Colonic mucosa (tissue), 4 donors: ENCODE measurements around the gene SARNP. TPM values are rescaled to one million over a fixed set of nuclear protein-coding genes. Genes with fewer than 3 reads are reported as not detected.

Source experiments
- DNase-seq: peaks from one replicate; pipeline ENCODE4 v3.0.0-alpha.2; 2020
- H3K27ac ChIP-seq: fragments of 200-600 bp; one replicate; pipeline ENCODE4 v1.8.0; 2021
- H3K27me3 ChIP-seq: fragments of 200-600 bp; one replicate; pipeline ENCODE4 v1.8.0; 2021
- H3K36me3 ChIP-seq: fragments of 200-600 bp; one replicate; pipeline ENCODE4 v1.8.0; 2021
- H3K4me1 ChIP-seq: fragments of 200-600 bp; one replicate; pipeline ENCODE4 v1.8.0; 2021; ENCODE audit warnings: mild to moderate bottlenecking
- H3K4me3 ChIP-seq: fragments of 200-600 bp; one replicate; pipeline ENCODE4 v1.8.0; 2021
- H3K9ac ChIP-seq, 2 donors: one replicate each; pipeline ENCODE4 v1.7.0; 2013; ENCODE audit warnings: control low read depth in 2 of 2, low read depth in 2 of 2, low read length in 2 of 2
- H3K9me3 ChIP-seq: fragments of 200-600 bp; one replicate; pipeline ENCODE4 v1.8.0; 2021
- CTCF ChIP-seq: fragments of 200-600 bp; IDR thresholded peaks from one replicate; pipeline ENCODE4 v1.8.0; 2022; ENCODE audit warnings: antibody characterized with exemption, mild to moderate bottlenecking
- intact Hi-C: fragments of 100-400 bp; cut with DNase I; formaldehyde crosslinking; loops from one replicate; pipeline ENCODE4 v1.14.1; 2022
- total RNA-seq, 2 donors: library from RNA; stranded (reverse); fragmentation: NEBNext Ultra II Directional in 1 of 2; extraction: Animal tissue kit (Norgen Biotek cat#: 25700) in 1 of 2; gene quantifications; one replicate each; pipeline ENCODE4 v1.2.1, GENCODE V29; 2021
- donor health status: healthy.
- donor health status: DM: no; HTN: no; CAD: no.
- donor health status: DM: no; HTN: no; CAD: no.

SARNP gene
- total RNA-seq, 2 donors from 2014 or later, result 52.3 to 53.0 TPM

- Histone ChIP-seq H3K9me3 (no peaks in the 10 kb centered on the region), H3K36me3 (no peaks in the 10 kb centered on the region), H3K27me3 (no peaks in the 10 kb centered on the region), H3K4me3 (no peak overlapping the region), H3K27ac (no peak overlapping the region), H3K4me1 (no peaks in the 10 kb centered on the region), H3K9ac (no peak overlapping the region)
- no peak for DNase-seq
- intact Hi-C loops, result loop anchor here (10.0 kb wide), 1 partner anchor 286 kb away; no protein-coding TSS in a partner anchor
- TF ChIP-seq CTCF, result no peak
Observed at GRCh38 chr12:55748230-55748993, 69.1 kb downstream of the SARNP start.

GRCh38 chr12:55746913-55747231 lies 70.7 kb downstream of the SARNP start:
- intact Hi-C loops, result loop anchor here (10.0 kb wide), 1 partner anchor 288 kb away; no protein-coding TSS in a partner anchor
- no peak for DNase-seq

GRCh38 chr12:55746174-55746912 lies 71.2 kb downstream of the SARNP start:
- Histone ChIP-seq H3K36me3 (no peaks in the 10 kb centered on the region), H3K4me3 (no peak overlapping the region), H3K4me1 (no peaks in the 10 kb centered on the region), H3K27ac (no peak overlapping the region), H3K9ac (no peak overlapping the region), H3K9me3 (no peaks in the 10 kb centered on the region), H3K27me3 (no peaks in the 10 kb centered on the region)
- DNase-seq, result no peak
- intact Hi-C loops, result loop anchor here (10.0 kb wide), 1 partner anchor 288 kb away; no protein-coding TSS in a partner anchor
- TF ChIP-seq CTCF, result no peak

More at GRCh38 chr12:55746913-55747231, 70.7 kb downstream of the SARNP start:
- Histone ChIP-seq H3K9me3 (no peaks in the 10 kb centered on the region), H3K27ac (no peak overlapping the region), H3K4me3 (no peak overlapping the region), H3K4me1 (no peaks in the 10 kb centered on the region), H3K9ac (no peak overlapping the region), H3K36me3 (no peaks in the 10 kb centered on the region), H3K27me3 (no peaks in the 10 kb centered on the region)
- TF ChIP-seq CTCF, result no peak

GRCh38 chr12:55745361-55746173 lies 72.0 kb downstream of the SARNP start:
- no peaks in the 10 kb centered on the region for H3K4me1 ChIP-seq
- intact Hi-C loops, result loop anchor here (10.0 kb wide), 1 partner anchor 289 kb away; no protein-coding TSS in a partner anchor
- no peak for TF ChIP-seq CTCF
- H3K4me3 ChIP-seq, result no peak overlapping the region
- H3K27me3 ChIP-seq, result no peaks in the 10 kb centered on the region
- no peaks in the 10 kb centered on the region for H3K36me3 ChIP-seq
- no peak for DNase-seq
- H3K9me3 ChIP-seq, result no peaks in the 10 kb centered on the region
- H3K9ac ChIP-seq, result no peak overlapping the region
- no peak overlapping the region for H3K27ac ChIP-seq
